ENCODE measurements around the gene CTSZ. TPM values are rescaled to one million over a fixed set of nuclear protein-coding genes. Genes with fewer than 3 reads are reported as not detected.
A peak's percentile ranks its signal among the peaks of the same experiment; 100 is the strongest.

CTSZ gene
- total and polyA plus RNA-seq, 10 of the 15 experiments (the other 5 are each of a cell fraction or from before 2014, with no cell fraction given) = 6.0 to 301 (median 154) TPM

- TF ChIP-seq ZNF687 (IDR thresholded peaks at IDR 0.05) (0 out of 2 replicates have a peak, but pooled peaks have one; percentile 33), KDM1A (IDR thresholded peaks at IDR 0.05; ENCODE audit: borderline replicate concordance) (no peak), CHD1 (IDR thresholded peaks at IDR 0.05; ENCODE audit: low read depth, low read length) (no peak), SRF (IDR thresholded peaks at IDR 0.05; ENCODE audit: low read depth in 2 of 2, low read length in 2 of 2) (no peak), STAT1 (conservative IDR thresholded peaks at IDR 0.05) (no peak), MLLT1 (IDR thresholded peaks at IDR 0.05) (peak; percentile 43; the same call in 1 of the 2 replicates), SUPT20H (IDR thresholded peaks at IDR 0.05; ENCODE audit: borderline replicate concordance, control insufficient read depth, low read depth, low read length) (no peak), TCF3 (IDR thresholded peaks at IDR 0.05; ENCODE audit: borderline replicate concordance, insufficient read depth, low read depth, low read length) (peak; percentile 27; the same call in 1 of the 2 replicates), RB1 (IDR thresholded peaks at IDR 0.05; ENCODE audit: borderline replicate concordance) (peak; percentile 73; the same call in 1 of the 2 replicates), BACH1 (IDR thresholded peaks at IDR 0.05; ENCODE audit: borderline replicate concordance) (0 out of 2 replicates have a peak, but pooled peaks have one; percentile 33), POLR2AphosphoS5 (IDR thresholded peaks at IDR 0.05; ENCODE audit: low read length) (peak; percentile 89), RAD51 (IDR thresholded peaks at IDR 0.05) (no peak), CREM (IDR thresholded peaks at IDR 0.05; ENCODE audit: low read depth) (no peak), NFIC (IDR thresholded peaks at IDR 0.05; ENCODE audit: low read depth, low read length) (no peak), ZSCAN29 (IDR thresholded peaks at IDR 0.05) (no peak), POLR2AphosphoS2 (IDR thresholded peaks at IDR 0.05; ENCODE audit: low read depth, low read length) (peak; percentile 76; the same call in 1 of the 2 replicates), PKNOX1 (IDR thresholded peaks at IDR 0.05) (no peak), NR2C1 (IDR thresholded peaks at IDR 0.05) (peak; percentile 56), CTCF (IDR thresholded peaks at IDR 0.05 in 2 of 3, conservative IDR thresholded peaks at IDR 0.05 in 1 of 3; ENCODE audit: control insufficient read depth in 2 of 3, extremely low read depth in 1 of 3, insufficient read depth in 1 of 3, low read depth in 3 of 3, low read length in 3 of 3) (no peak), IKZF1 (conservative IDR thresholded peaks at IDR 0.05) (peak; percentile 99)
Observed at GRCh38 chr20:58980711-58981627, 26.1 kb downstream of the CTSZ start, which contains the start of gene NELFCD (continued).

Measured in GM12878 (cell line).